ENCODE data around the gene SEC24B. TPM values are rescaled to one million over a fixed set of nuclear protein-coding genes. Genes with fewer than 3 reads are reported as not detected.

SEC24B gene
- total RNA-seq, 1 donor from 2014 or later, result 9.2 TPM

DNA sequence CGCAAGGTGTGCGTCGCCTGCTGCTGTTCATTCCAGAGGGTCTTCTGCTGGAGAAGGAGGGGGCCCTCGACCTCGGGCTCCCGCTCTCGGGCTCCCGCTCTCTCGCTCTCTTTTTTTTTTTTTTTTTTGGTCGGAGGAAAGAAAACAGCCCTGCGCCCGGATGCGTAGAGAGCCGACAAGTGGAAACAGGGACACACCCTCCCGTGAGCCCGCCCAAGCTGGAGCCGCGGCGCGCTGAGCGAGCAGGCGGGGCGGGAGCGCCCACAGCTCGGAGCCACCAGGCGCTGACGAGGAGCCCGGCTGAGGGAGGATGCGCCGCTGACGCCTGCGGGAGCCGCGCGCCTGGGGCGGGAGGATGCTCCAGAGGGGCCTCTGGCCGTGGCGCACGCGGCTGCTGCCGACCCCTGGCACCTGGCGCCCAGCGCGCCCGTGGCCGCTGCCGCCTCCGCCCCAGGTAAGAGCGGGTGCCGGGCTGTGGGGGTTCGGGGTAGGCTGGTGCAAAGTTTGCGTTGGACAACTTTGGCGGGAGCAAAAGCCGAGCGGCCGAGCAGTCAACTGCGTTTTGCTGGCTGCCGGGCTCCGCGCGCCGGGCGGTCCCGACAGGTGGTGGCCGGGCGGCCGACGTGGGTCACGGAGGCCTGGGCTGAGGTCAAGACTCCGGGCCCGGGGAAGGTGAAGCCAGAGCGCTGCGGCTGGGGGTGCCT is 126.5 kb downstream of the SEC24B start, which contains the start of gene MCUB:
TSS of gene MCUB (plus strand) at position 264 of the 704 bp plus-strand sequence. CDS start at position 356, 92 bp downstream.
- Histone ChIP-seq H3K27me3 (ENCODE audit: control insufficient read depth, insufficient read depth, low read length) (no peaks in the 10 kb centered on the region), H3K36me3 (ENCODE audit: control insufficient read depth, insufficient read depth, low read length) (no peaks in the 10 kb centered on the region), H3K4me3 (ENCODE audit: low read depth, low read length) (peak within 1 kb of the TSS; percentile 66)
- TF ChIP-seq, protein P1, sequence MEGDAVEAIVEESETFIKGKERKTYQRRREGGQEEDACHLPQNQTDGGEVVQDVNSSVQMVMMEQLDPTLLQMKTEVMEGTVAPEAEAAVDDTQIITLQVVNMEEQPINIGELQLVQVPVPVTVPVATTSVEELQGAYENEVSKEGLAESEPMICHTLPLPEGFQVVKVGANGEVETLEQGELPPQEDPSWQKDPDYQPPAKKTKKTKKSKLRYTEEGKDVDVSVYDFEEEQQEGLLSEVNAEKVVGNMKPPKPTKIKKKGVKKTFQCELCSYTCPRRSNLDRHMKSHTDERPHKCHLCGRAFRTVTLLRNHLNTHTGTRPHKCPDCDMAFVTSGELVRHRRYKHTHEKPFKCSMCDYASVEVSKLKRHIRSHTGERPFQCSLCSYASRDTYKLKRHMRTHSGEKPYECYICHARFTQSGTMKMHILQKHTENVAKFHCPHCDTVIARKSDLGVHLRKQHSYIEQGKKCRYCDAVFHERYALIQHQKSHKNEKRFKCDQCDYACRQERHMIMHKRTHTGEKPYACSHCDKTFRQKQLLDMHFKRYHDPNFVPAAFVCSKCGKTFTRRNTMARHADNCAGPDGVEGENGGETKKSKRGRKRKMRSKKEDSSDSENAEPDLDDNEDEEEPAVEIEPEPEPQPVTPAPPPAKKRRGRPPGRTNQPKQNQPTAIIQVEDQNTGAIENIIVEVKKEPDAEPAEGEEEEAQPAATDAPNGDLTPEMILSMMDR (IDR thresholded peaks at IDR 0.05; ENCODE audit: insufficient read depth, low read length, severe bottlenecking), result no peak
- FAIRE-seq (no peak), DNase-seq (ENCODE audit: low read depth) (peak; percentile 76)

DNA sequence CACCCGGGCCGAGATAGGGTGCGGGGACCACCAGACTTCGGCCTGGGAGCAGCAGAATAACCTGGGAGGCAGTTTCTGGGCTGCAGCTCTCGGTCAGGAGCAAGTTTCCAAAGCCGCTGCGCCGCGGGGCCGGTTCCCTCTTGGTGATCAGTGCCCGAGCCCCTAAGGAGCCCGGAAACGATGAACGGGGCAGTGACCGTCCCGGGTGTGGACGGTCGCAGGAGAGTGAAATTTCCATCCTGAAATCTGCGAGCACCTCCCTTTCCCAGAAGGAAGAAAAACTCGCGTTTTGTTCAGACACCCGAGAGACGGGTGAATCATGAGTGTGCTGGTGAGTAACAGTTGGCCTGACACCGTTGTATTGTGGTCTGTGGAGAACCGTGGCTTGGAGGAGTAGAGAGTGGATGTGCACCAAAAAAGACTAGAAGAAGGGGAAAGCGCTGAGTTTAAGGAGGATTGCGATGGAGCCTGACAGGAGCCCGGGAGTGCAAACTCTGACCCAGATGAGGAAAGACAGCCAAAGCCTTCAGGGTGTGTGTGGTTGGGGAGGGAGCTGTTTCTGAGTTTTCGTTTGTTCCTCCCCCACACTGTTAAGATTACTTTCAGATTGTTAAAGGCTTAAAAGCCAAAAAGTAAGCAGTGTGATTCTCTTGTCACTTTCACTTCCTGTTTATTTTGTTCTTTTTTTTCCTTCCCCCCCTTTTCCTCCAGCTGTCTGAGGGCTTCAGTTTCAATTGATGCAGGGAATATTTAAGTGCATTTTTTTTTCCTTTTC is 127.3 kb downstream of the SEC24B start:
- TF ChIP-seq, protein P1 (IDR thresholded peaks at IDR 0.05; ENCODE audit: insufficient read depth, low read length, severe bottlenecking), result no peak
- Histone ChIP-seq H3K36me3 (ENCODE audit: control insufficient read depth, insufficient read depth, low read length) (no peaks in the 10 kb centered on the region), H3K4me3 (ENCODE audit: low read depth, low read length) (peak overlapping the region; percentile 66), H3K27me3 (ENCODE audit: control insufficient read depth, insufficient read depth, low read length) (no peaks in the 10 kb centered on the region)
- DNase-seq (ENCODE audit: low read depth) (peak; percentile 72), FAIRE-seq (peak; percentile 55)

DNA sequence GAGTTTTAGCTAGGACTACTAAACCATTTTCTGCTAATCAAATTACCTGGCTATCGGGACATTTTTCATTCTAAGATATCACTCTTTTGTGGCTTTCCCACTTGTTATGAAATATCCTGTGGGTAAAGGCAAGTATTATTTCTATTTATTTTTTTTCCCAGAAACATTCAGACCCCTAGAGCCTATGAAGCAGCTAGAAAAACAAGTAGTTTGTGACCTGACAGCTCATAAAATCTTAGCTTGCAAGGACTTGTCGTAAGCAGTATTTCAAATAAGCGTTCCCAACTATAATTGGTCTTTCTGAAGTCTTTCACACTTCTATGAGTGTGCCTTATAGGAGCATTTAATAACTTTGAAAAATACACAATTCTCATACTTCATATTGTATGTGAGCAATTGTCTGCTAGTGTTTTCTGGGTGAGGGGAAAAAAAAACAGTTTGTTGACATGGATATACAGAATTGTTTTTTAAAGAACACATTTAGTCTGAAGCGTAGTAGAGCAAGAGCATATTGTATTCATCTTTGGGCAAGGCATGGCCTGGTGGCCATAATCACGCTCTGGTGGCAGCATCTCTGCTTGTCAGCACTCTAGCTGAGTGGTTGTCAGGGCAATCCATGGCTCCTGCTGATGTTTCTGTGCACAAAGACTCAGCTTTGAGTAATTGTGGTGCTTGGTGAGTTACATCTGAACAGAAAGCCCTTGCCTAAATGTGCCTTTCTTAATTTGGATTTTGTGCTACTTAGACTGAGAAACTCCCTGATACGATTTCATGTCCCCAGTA is 129.0 kb downstream of the SEC24B start:
- DNase-seq (ENCODE audit: low read depth) (no peak), FAIRE-seq (no peak)
- Histone ChIP-seq H3K4me3 (ENCODE audit: low read depth, low read length) (no peak overlapping the region), H3K27me3 (ENCODE audit: control insufficient read depth, insufficient read depth, low read length) (no peaks in the 10 kb centered on the region), H3K36me3 (ENCODE audit: control insufficient read depth, insufficient read depth, low read length) (no peaks in the 10 kb centered on the region)
- TF ChIP-seq, protein P1 (IDR thresholded peaks at IDR 0.05; ENCODE audit: insufficient read depth, low read length, severe bottlenecking), result no peak

DNA sequence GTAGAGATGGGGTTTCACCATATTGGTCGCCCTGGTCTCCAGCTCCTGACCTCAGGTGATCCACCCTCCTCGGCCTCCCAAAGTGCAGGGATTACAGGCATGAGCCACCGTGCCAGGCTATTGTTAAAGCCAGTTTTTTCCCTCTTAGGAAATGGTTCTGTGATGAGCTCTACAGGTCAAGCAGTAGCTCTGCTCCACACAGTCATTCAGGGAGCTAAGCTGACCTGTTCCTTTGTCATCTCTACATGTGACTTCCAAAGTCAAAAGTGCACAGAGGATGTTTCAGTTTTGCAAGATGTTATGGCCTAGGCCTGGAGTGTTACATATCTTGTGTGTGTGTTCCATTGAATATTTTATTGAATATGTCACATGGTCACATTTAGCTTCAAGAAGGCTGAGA is 137.9 kb downstream of the SEC24B start:
- Histone ChIP-seq H3K27me3 (ENCODE audit: control insufficient read depth, insufficient read depth, low read length) (no peaks in the 10 kb centered on the region), H3K36me3 (ENCODE audit: control insufficient read depth, insufficient read depth, low read length) (no peaks in the 10 kb centered on the region), H3K4me3 (ENCODE audit: low read depth, low read length) (no peak overlapping the region)
- DNase-seq (ENCODE audit: low read depth), result no peak
- TF ChIP-seq, protein P1 (IDR thresholded peaks at IDR 0.05; ENCODE audit: insufficient read depth, low read length, severe bottlenecking), result no peak
- FAIRE-seq, result no peak

DNA sequence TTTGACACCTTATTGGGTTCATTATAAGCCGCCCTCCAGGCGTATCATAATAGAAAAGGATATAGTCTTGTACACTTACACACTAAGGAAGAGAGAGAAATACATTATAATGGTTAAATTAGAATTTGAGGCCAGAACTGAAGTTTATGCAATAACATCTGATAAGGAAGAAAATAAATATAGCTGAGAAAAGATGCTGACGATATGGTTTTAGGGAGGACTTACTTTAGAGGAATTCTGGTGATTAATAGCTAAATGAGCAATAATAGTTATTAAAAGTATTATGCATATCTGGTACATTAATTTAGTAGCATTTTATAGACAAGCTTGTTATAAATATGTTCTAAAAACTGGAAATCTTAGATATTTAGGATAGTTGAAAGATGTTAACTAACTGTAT is 138.5 kb downstream of the SEC24B start:
- no peaks in the 10 kb centered on the region for H3K27me3 ChIP-seq (ENCODE audit: control insufficient read depth, insufficient read depth, low read length)
- no peaks in the 10 kb centered on the region for H3K36me3 ChIP-seq (ENCODE audit: control insufficient read depth, insufficient read depth, low read length)
- H3K4me3 ChIP-seq (ENCODE audit: low read depth, low read length), result no peak overlapping the region
- DNase-seq (ENCODE audit: low read depth), result no peak
- TF ChIP-seq, protein P1 (IDR thresholded peaks at IDR 0.05; ENCODE audit: insufficient read depth, low read length, severe bottlenecking), result no peak
- no peak for FAIRE-seq
